ENCODE results near the gene ZNF343.

DNA sequence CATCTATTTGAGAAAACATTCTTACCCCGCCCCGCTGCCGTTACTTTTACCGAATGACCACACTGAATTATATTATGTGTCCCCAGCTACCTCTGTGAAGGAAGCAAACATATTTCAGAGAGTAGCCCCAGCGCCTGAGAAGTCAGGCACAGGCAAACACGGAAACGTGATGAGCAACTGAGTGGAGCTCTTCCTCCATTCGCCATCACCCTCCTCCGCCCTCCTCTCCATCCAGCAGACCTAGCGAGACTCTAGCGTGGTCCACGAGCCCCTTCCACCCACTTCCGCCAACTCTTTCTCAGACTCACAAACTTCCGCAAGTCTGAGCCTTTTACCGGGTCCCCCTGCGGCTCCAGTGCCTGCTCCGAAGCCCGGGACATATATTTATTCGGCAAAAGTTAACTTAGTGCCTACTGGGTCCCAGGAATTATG, 38.7 kb downstream of the ZNF343 start:
- TF ChIP-seq, protein P1, sequence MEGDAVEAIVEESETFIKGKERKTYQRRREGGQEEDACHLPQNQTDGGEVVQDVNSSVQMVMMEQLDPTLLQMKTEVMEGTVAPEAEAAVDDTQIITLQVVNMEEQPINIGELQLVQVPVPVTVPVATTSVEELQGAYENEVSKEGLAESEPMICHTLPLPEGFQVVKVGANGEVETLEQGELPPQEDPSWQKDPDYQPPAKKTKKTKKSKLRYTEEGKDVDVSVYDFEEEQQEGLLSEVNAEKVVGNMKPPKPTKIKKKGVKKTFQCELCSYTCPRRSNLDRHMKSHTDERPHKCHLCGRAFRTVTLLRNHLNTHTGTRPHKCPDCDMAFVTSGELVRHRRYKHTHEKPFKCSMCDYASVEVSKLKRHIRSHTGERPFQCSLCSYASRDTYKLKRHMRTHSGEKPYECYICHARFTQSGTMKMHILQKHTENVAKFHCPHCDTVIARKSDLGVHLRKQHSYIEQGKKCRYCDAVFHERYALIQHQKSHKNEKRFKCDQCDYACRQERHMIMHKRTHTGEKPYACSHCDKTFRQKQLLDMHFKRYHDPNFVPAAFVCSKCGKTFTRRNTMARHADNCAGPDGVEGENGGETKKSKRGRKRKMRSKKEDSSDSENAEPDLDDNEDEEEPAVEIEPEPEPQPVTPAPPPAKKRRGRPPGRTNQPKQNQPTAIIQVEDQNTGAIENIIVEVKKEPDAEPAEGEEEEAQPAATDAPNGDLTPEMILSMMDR (IDR thresholded peaks at IDR 0.05): no peak
- no peak for TF ChIP-seq POLR2A (IDR thresholded peaks at IDR 0.05)

Data from thyroid gland (tissue), 4 donors.